SK-N-SH (cell line): ENCODE measurements around the gene DQX1. TPM values are rescaled to one million over a fixed set of nuclear protein-coding genes. Genes with fewer than 3 reads are reported as not detected.
A peak's percentile ranks its signal among the peaks of the same experiment; 100 is the strongest.

Experiments used
- CTCF ChIA-PET: fragments of 300-600, 350-600 bp; formaldehyde crosslinking; extraction: SDS; loops from one replicate; lab custom pipeline; 2021; lab: Yijun Ruan, JAX
- POLR2A ChIA-PET: fragments of 350-600 bp; sonication (Branson Sonifier 250); formaldehyde crosslinking; extraction: SDS; loops from one replicate; lab custom pipeline; 2020; ENCODE audit warnings: antibody characterized with exemption, inconsistent platforms; lab: Yijun Ruan, JAX
- DNase-seq: peaks from one replicate; pipeline ENCODE4 v3.0.0; 2012
- H2AFZ ChIP-seq: fragments of 200-600 bp; sonication (generic); 2 replicates; pipeline ENCODE4 v1.8.1; 2016; ENCODE audit warnings: antibody characterized with exemption, mild to moderate bottlenecking, low read depth
- H3F3A ChIP-seq: fragments of 200-600 bp; sonication (generic); replicated peaks from 2 replicates; pipeline ENCODE3; 2016; ENCODE audit warnings: antibody characterized with exemption, mild to moderate bottlenecking; ENCODE audit not compliant: insufficient read depth
- H3K27ac ChIP-seq, 2 experiments: fragments of 200-500 bp in 1 of 2; fragments of 200-600 bp in 1 of 2; sonication (Bioruptor generic) in 1 of 2; sonication (generic), shearing (Covaris generic) in 1 of 2; 2 replicates each; pipeline versions ENCODE4 v1.5.1 to v1.6.1; 2014 to 2016; ENCODE audit warnings: low read depth in 2 of 2, inconsistent platforms in 1 of 2, low read length in 1 of 2, mild to moderate bottlenecking in 1 of 2, mixed read lengths in 1 of 2
- H3K27me3 ChIP-seq: fragments of 200-600 bp; sonication (generic), shearing (Covaris generic); 2 replicates; pipeline ENCODE4 v1.6.1; 2016; ENCODE audit warnings: mixed run types; ENCODE audit not compliant: insufficient read depth
- H3K36me3 ChIP-seq, 2 experiments: fragments of 200-500 bp in 1 of 2; fragments of 200-600 bp in 1 of 2; sonication (Bioruptor generic) in 1 of 2; sonication (generic) in 1 of 2; replicated peaks in 1 of 2; 2 replicates each; pipeline versions ENCODE3 to v1.5.1; 2014 to 2016; ENCODE audit warnings: low read length in 1 of 2, mild to moderate bottlenecking in 1 of 2; ENCODE audit not compliant: insufficient read depth in 2 of 2, control insufficient read depth in 1 of 2
- H3K4me1 ChIP-seq, 2 experiments: fragments of 200-500 bp in 1 of 2; fragments of 200-600 bp in 1 of 2; sonication (Bioruptor generic) in 1 of 2; sonication (generic), shearing (Covaris generic) in 1 of 2; 2 replicates each; pipeline versions ENCODE4 v1.5.1 to v1.6.1; 2014 to 2016; ENCODE audit warnings: low read depth in 1 of 2, low read length in 1 of 2, mixed run types in 1 of 2; ENCODE audit not compliant: insufficient read depth in 2 of 2, control insufficient read depth in 1 of 2
- H3K4me2 ChIP-seq: fragments of 200-600 bp; sonication (generic), shearing (Covaris generic); 2 replicates; pipeline ENCODE4 v1.6.1; 2017; ENCODE audit warnings: mixed run types
- H3K4me3 ChIP-seq, 2 experiments: fragments of 200-500 bp in 1 of 2; fragments of 200-600 bp in 1 of 2; sonication (Bioruptor generic) in 1 of 2; sonication (generic), shearing (Covaris generic) in 1 of 2; 2 replicates each; pipeline versions ENCODE4 v1.5.1 to v1.8.1; 2014 to 2016; ENCODE audit warnings: low read depth in 2 of 2, inconsistent platforms in 1 of 2, low read length in 1 of 2, mild to moderate bottlenecking in 1 of 2, mixed read lengths in 1 of 2, moderate library complexity in 1 of 2
- H3K79me2 ChIP-seq: fragments of 200-600 bp; sonication (generic); 2 replicates; pipeline ENCODE4 v1.8.1; 2017; ENCODE audit warnings: mild to moderate bottlenecking; ENCODE audit not compliant: insufficient read depth
- H3K9ac ChIP-seq: fragments of 200-600 bp; sonication (generic); 2 replicates; pipeline ENCODE4 v1.6.1; 2017; ENCODE audit warnings: mixed run types
- H3K9me2 ChIP-seq: fragments of 200-600 bp; sonication (generic); 2 replicates; pipeline ENCODE4 v1.6.1; 2017; ENCODE audit warnings: mixed run types
- H3K9me3 ChIP-seq: fragments of 200-600 bp; sonication (generic); 2 replicates; pipeline ENCODE4 v1.6.1; 2017; ENCODE audit warnings: mixed run types, mild to moderate bottlenecking, moderate library complexity
- H4K20me1 ChIP-seq: fragments of 200-600 bp; sonication (generic); 2 replicates; pipeline ENCODE4 v1.6.1; 2017; ENCODE audit warnings: mild to moderate bottlenecking, mixed run types; ENCODE audit not compliant: insufficient read depth
- CHD2 ChIP-seq: fragments of 150-350 bp; IDR thresholded peaks from 2 replicates; pipeline ENCODE4 v1.6.1; 2018; ENCODE audit warnings: low read length; ENCODE audit not compliant: partially characterized antibody
- EP300 ChIP-seq, 2 experiments: IDR thresholded peaks; 2 replicates each; pipeline versions ENCODE4 v1.4.0 to v1.6.1; 2012; ENCODE audit warnings: borderline replicate concordance in 1 of 2, low read depth in 1 of 2, low read length in 1 of 2
- EZH2phosphoT487 ChIP-seq: fragments of 200-600 bp; sonication (generic); IDR thresholded peaks from 2 replicates; pipeline ENCODE4 v1.6.1; 2017; ENCODE audit warnings: low read depth, mixed run types, mild to moderate bottlenecking, antibody characterized with exemption, moderate library complexity, borderline replicate concordance
- FOSL2 ChIP-seq: IDR thresholded peaks from 2 replicates; pipeline ENCODE4 v1.4.0; 2012; ENCODE audit warnings: low read depth, mild to moderate bottlenecking, moderate library complexity, borderline replicate concordance
- FOXM1 ChIP-seq: IDR thresholded peaks from 2 replicates; pipeline ENCODE4 v1.4.0; 2012; ENCODE audit warnings: low read depth, mild to moderate bottlenecking
- JUND ChIP-seq: IDR thresholded peaks from 2 replicates; pipeline ENCODE4 v1.4.0; 2012
- MEF2A ChIP-seq: IDR thresholded peaks from 2 replicates; pipeline ENCODE4 v1.4.0; 2012; ENCODE audit warnings: low read depth, borderline replicate concordance
- MXI1 ChIP-seq: IDR thresholded peaks from 2 replicates; pipeline ENCODE4 v1.6.1; 2012; ENCODE audit warnings: mild to moderate bottlenecking, low read depth, low read length, improper control_type of control experiment
- NFIC ChIP-seq: IDR thresholded peaks from 2 replicates; pipeline ENCODE4 v1.4.0; 2012; ENCODE audit warnings: borderline replicate concordance
- NRF1 ChIP-seq: IDR thresholded peaks from 2 replicates; pipeline ENCODE4 v1.6.1; 2012; ENCODE audit warnings: low read depth, mild to moderate bottlenecking, low read length
- RAD21 ChIP-seq: IDR thresholded peaks from 2 replicates; pipeline ENCODE4 v1.6.1; 2012; ENCODE audit warnings: mild to moderate bottlenecking, low read length
- RCOR1 ChIP-seq: fragments of 150-350 bp; IDR thresholded peaks from 2 replicates; pipeline ENCODE4 v1.6.1; 2017; ENCODE audit warnings: antibody characterized with exemption, low read length
- RXRA ChIP-seq: IDR thresholded peaks from 2 replicates; pipeline ENCODE4 v1.4.0; 2012; ENCODE audit warnings: low read depth, mild to moderate bottlenecking, borderline replicate concordance
- SIN3A ChIP-seq: IDR thresholded peaks from 2 replicates; pipeline ENCODE4 v1.6.1; 2012; ENCODE audit warnings: low read depth, mild to moderate bottlenecking, low read length, moderate library complexity, borderline replicate concordance
- TAF1 ChIP-seq: IDR thresholded peaks from 2 replicates; pipeline ENCODE4 v1.6.1; 2012; ENCODE audit warnings: low read depth, mild to moderate bottlenecking, low read length, moderate library complexity, borderline replicate concordance
- TCF12 ChIP-seq: IDR thresholded peaks from 2 replicates; pipeline ENCODE4 v1.4.0; 2012
- TEAD4 ChIP-seq: IDR thresholded peaks from 2 replicates; pipeline ENCODE4 v1.4.0; 2012; ENCODE audit warnings: mild to moderate bottlenecking, borderline replicate concordance; ENCODE audit not compliant: insufficient read depth
- YY1 ChIP-seq: IDR thresholded peaks from 2 replicates; pipeline ENCODE4 v1.4.0; 2012; ENCODE audit warnings: low read depth, mild to moderate bottlenecking
- WGBS: methylation state at CpG from one replicate; pipeline ENCODE4 v1.1.6; 2017; ENCODE audit warnings: low lambda C conversion rate; 5-methylcytosine and 5-hydroxymethylcytosine counted together
- polyA plus RNA-seq, 3 experiments: library from polyadenylated mRNA; depleted of rRNA; stranded (reverse); fragments of >200 nt; gene quantifications; 2 replicates each; pipeline ENCODE4 v1.2.3, GENCODE V29; 2012
- TF ChIP-seq, protein P1 (sequence below): IDR thresholded peaks from 2 replicates; pipeline ENCODE4 v1.4.0; 2012; ENCODE audit warnings: low read depth
- TF ChIP-seq, protein P2 (sequence below): IDR thresholded peaks from 2 replicates; pipeline ENCODE4 v1.6.1; 2012; ENCODE audit warnings: mild to moderate bottlenecking, low read depth, low read length, moderate library complexity

The DQX1 gene
- polyA plus RNA-seq, 1 of the 3 experiments (the other 2 are of a cell fraction): 1.6 TPM

DNA sequence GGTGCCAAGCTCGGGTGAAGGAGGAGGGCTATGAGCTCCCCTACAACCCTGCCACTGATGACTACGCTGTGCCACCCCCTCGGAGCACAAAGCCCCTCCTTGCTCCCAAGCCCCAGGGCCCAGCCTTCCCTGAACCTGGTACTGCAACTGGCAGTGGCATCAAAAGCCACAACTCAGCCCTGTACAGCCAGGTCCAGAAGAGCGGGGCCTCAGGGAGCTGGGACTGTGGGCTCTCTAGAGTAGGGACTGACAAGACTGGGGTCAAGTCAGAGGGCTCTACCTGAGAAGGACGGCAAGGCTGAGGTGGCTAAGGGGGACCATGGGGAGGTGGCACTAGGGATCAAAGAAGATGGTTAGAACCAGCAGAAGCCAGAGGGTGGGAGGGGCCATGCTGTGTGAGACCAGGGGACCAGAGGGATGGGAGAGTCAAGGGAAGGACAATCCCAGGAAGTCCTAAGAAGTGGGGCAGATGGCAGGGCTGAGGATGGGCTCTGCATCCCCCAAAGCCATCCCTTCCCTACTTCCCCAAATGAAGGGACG lies 30.9 kb upstream of the DQX1 start:
- Histone ChIP-seq H3K9me2 (no peaks in the 10 kb centered on the region), H3K4me3 (no peak overlapping the region), H2AFZ (no peak overlapping the region), H3K27me3 (no peaks in the 10 kb centered on the region), H3K4me1 (peaks cover 5 to 24% of the 10 kb centered on the region in 2 experiments; a peak in 1 of 4 replicates), H3K79me2 (peaks cover 39% of the 10 kb centered on the region), H4K20me1 (no peaks in the 10 kb centered on the region), H3K4me2 (no peak overlapping the region), H3F3A (peaks cover 17% of the 10 kb centered on the region), H3K36me3 (peaks cover 12 to 17% of the 10 kb centered on the region in 2 experiments), H3K27ac (no peak overlapping the region), H3K9ac (no peak overlapping the region), H3K9me3 (no peaks in the 10 kb centered on the region)
- ChIA-PET POLR2A (no interaction called here), CTCF (interaction anchor here (1.1 to 1.4 kb wide), 2 partner anchors 11 to 31 kb away, joined by 3 to 5 read pairs; no protein-coding TSS in a partner anchor)
- no peak for DNase-seq
- TF ChIP-seq, protein P1, sequence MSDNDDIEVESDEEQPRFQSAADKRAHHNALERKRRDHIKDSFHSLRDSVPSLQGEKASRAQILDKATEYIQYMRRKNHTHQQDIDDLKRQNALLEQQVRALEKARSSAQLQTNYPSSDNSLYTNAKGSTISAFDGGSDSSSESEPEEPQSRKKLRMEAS: no peak
- no peak for TF ChIP-seq TCF12
- TF ChIP-seq FOXM1: no peak
- no peak for TF ChIP-seq EP300 (IDR thresholded peaks at IDR 0.05; ENCODE audit: borderline replicate concordance in 1 of 2, low read depth in 1 of 2, low read length in 1 of 2)
- no peak for TF ChIP-seq CHD2
- no peak for TF ChIP-seq NRF1
- WGBS: 99% methylated on average over 6 of the region's 6 CpGs

GRCh38 chr2:74556159-74556558 lies 30.1 kb upstream of the DQX1 start:
- no peaks in the 10 kb centered on the region for H3K9me3 ChIP-seq
- TF ChIP-seq MXI1 (no peak), YY1 (no peak), NRF1 (no peak), EP300 (IDR thresholded peaks at IDR 0.05; ENCODE audit: borderline replicate concordance in 1 of 2, low read depth in 1 of 2, low read length in 1 of 2) (no peak), RAD21 (no peak), MEF2A (no peak), EZH2phosphoT487 (no peak), TCF12 (no peak), JUND (no peak), SIN3A (no peak), RCOR1 (no peak), TEAD4 (no peak), FOSL2 (no peak), FOXM1 (no peak), TAF1 (no peak), NFIC (no peak), CHD2 (no peak), RXRA (no peak)
- TF ChIP-seq, protein P2, sequence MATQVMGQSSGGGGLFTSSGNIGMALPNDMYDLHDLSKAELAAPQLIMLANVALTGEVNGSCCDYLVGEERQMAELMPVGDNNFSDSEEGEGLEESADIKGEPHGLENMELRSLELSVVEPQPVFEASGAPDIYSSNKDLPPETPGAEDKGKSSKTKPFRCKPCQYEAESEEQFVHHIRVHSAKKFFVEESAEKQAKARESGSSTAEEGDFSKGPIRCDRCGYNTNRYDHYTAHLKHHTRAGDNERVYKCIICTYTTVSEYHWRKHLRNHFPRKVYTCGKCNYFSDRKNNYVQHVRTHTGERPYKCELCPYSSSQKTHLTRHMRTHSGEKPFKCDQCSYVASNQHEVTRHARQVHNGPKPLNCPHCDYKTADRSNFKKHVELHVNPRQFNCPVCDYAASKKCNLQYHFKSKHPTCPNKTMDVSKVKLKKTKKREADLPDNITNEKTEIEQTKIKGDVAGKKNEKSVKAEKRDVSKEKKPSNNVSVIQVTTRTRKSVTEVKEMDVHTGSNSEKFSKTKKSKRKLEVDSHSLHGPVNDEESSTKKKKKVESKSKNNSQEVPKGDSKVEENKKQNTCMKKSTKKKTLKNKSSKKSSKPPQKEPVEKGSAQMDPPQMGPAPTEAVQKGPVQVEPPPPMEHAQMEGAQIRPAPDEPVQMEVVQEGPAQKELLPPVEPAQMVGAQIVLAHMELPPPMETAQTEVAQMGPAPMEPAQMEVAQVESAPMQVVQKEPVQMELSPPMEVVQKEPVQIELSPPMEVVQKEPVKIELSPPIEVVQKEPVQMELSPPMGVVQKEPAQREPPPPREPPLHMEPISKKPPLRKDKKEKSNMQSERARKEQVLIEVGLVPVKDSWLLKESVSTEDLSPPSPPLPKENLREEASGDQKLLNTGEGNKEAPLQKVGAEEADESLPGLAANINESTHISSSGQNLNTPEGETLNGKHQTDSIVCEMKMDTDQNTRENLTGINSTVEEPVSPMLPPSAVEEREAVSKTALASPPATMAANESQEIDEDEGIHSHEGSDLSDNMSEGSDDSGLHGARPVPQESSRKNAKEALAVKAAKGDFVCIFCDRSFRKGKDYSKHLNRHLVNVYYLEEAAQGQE: no peak
- H4K20me1 ChIP-seq: no peaks in the 10 kb centered on the region
- POLR2A ChIA-PET: no interaction called here
- peaks cover 5 to 28% of the 10 kb centered on the region in 2 experiments; a peak in 1 of 4 replicates for H3K4me1 ChIP-seq
- DNase-seq: no peak
- H3K9me2 ChIP-seq: no peaks in the 10 kb centered on the region
- peak overlapping the region; percentile 98; the same call in 1 of the 2 replicates for H3K4me2 ChIP-seq
- H3K9ac ChIP-seq: no peak overlapping the region
- WGBS: 97% methylated on average over 10 of the region's 14 CpGs
- H3K79me2 ChIP-seq: peaks cover 47% of the 10 kb centered on the region
- H3K4me3 ChIP-seq: peak overlapping the region in 1 of 2 experiments; percentile 91; a peak in 1 of 4 replicates
- peaks cover 20% of the 10 kb centered on the region for H3F3A ChIP-seq
- H3K27me3 ChIP-seq: no peaks in the 10 kb centered on the region
- CTCF ChIA-PET: interaction anchor here (1.2 to 1.4 kb wide), 2 partner anchors 31 to 32 kb away, joined by 5 to 8 read pairs; no protein-coding TSS in a partner anchor
- H3K27ac ChIP-seq: no peak overlapping the region
- H2AFZ ChIP-seq: no peak overlapping the region
- H3K36me3 ChIP-seq: peaks cover 17 to 19% of the 10 kb centered on the region in 2 experiments
